NCI-H1105 (cell line): ENCODE measurements around the gene PACC1.

Source experiments
- DNase-seq: peaks from one replicate; lab custom pipeline; 2025; lab: John Stamatoyannopoulos, UW

Gene PACC1

DNA sequence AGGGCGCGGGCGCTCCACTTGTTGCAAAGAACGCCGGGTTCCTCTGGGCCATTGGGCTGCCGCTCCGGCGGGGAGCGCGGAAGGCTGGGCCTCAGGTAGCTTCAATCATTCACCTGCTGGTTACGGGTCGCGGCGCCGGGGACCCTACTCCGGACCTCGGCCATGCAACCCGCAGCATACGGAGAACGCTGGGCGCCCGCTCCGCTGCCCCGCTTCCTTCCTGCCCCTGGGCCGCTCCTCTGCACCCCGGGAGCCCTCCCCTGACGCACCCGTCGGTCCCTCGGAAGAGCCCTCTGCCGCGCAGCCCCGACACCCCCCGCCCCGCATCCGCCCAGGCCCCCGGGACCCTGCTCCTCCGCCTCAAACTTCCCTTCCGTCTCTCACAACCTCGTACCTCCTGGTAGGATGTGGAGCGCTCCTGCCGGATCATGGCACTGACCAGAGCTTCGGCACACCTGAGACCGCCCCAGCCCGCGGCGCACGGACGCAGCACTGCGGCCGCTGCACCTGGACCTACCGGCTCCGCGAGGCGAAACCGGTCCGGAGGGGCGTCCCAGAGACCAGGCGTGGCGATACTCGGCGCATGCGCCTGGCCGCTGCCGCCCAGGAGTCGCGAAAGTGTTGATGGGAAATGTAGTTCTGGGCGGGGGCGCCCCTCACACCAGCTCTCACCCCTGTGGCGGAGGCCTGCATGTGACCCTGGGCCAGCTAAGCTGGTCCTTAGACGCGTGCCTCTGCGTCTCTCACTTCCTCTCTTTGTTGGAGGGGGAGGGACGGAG, at the start of gene PACC1:
PACC1 (minus strand) TSS at position 559 of the 779 bp plus-strand sequence; CDS start at position 430, 129 bp downstream.
- DNase-seq: peak; percentile 82

DNA sequence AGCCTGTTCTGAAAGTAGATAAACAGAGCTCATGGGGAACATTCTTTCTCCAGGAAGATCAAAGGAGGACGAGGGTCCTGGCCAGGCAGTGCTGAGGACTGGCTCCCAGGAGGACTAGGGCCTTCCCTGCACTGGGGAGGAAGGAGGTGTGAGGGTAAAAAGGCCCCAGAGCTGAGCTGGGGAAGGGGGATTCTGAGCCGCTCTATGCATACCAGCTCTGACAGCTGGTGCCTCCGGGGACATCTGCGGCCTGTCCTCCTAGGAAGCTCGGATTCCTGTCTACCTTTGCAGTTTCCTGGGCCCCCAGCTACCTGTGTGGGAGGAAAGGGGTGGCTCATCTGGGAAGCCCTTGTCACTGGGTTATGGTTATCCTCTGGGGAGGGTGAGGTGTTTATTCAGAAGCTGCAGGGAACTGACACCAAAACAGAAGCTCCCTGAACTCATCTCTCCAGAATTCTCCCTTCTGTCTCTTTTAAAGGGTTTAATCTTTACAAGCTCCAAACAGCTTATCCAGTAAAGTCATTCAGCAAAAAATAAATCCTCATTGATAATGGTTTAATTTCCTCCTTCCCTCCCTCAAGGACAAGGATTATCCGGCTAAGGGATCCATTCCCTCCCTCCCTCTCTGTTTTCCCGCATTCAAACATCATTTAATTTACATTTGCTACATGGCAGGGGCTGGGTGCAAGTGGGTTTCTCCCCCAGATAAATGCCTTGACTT, 49.0 kb upstream of the PACC1 start:
- no peak for DNase-seq

DNA sequence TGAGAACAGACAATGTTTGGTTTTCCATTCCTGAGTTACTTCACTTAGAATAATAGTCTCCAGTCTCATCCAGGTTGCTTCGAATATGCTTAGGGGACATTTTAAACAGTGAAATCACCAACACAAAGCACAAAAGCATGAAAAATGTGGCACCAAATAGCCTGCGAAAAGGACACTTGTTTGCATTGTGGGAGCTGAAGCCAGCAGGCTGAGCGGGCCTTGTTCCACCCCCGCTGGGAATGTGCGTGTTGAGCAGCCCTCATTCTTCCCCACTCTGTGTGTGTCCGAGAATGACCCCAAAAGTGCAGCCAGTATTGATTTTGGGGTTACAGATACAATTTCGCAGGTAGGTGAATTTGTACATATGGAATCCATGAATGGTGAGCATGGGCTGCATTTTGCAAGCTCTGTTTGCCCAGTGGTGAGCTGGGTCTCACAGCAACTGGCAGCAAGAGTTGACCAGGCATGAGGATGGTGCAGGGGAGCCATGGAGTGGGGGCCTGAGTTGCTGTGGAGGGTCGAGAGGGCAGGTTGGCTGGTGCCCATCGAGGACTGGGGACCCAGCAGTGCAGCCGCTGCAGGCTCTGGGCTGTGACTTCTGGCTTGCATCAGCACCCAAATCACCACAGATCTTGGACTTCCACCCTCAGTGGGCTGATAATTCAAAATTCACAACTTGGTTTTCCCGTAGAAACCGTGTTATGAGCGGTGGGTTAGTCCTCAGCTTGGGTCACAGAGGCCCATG, 47.4 kb upstream of the PACC1 start:
- DNase-seq: no peak

DNA sequence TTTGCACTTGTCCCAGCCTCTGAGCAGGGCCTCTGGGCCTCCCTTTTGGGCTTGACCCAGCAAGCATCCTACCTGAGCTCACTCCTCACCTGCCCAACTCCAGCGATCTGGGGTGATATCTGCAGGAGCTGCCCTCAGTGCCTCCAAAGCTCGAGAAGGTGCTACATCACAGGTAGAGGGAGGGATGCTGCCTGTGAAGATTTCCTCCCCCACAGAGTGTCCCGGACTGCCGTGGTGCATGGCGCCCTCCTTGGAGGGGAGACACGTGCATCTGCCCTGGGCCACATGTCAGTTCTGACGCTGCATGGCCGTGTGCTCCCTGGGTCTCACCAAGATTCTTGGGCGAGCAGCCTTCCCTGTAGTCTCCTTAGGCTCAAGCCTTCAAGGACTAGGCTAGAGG, 45.7 kb upstream of the PACC1 start:
- DNase-seq: no peak

DNA sequence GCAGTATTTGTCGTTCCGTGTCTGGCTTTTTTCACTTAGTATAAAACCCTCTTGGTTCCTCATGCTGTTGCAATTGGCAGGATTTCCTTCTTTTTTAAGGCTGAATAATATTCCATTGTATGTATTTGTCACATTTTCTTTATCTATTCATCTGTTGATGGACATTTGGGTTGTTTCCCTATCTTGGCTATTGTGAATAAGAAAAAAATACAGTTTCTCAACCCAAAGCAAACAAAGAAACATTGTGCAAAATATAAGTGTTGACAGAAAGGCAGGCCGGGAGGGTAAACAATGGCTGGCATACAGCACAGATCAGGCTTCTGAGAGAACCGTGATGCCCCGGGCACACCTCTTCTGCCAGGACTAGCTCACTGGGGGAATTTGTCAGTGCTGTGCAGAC, 45.0 kb upstream of the PACC1 start:
- DNase-seq: no peak

DNA sequence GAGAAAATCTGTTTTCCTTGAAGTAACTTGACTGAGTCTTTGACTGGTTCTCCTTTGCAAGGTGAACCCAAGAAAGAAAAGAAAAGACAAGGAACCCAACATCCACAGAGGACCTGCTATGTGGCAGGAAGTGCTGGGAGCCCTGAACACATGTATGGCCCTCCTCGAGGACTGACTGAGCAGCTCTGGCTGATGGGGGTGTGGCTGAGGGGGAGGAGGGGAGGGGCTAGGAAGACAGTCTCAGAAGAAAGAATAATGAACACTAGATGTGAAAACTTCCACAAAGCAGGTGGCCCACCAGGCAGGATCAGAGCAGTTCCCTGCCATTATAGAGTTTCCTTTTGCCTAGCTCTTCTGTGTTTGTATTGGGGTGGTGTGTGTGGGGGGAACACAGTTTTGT, 44.1 kb upstream of the PACC1 start:
- DNase-seq: no peak

DNA sequence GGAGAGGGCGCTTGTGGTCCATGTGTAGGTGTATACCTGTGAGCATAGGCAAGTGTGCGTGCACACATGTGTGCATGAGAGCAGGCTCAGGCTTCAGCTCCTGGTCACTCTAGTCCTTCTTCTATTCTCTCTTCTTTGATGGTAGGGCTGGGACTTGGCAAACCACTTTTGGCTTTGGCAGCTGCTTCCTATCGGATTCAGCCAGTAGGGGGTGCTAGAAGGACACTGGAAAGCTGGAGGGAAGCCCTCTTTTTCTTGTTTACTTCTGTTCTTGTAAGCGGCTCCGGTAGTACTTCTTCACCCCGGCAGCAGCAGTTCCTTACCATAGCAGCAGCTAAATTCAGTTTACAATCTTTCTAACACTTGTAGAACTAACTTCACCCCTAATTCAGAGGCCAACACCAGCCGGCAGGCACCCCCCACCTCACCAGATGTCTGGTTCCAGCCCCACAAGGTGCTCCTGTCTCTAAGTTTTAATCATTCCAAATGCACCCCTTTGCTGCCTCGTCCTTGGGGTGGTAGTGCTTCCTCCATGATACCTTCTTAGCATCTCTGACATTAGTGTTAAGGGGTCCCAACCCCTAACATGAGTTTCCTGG, 43.2 kb upstream of the PACC1 start:
- peak; percentile 28 for DNase-seq

DNA sequence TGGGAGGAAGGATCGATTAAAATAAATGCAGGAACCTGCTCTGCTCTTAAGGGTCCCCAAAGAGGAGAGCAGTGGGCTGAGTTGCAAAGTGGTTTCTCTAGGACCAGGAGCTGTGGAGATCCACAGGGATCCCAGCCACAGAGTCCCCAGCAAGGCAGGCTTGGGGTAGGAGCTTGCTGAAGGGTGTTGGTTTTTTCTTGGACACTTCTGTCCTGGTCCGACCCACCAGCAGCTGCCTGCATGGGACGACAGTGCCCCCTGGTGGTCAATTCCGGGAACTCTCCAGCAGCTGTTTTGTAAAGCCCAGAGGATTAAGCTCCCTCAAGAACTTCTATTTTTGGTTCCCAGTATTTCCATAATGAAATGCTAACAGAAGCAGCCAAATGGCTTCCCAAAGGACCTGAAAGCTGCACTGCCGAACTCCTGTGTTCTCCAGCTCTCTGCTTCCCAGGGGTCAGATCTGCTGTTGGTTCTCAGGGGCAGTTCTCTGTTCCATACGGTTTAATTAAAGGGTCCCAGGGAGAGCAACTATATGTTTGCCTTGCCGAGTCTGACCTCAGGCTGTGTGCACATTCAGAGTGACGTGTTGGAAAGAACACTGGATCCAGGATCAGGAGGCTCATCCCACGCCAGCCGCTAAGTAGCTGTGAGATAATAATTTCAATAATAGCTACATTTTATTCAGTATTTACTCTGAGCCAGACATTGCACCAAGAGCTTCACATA, 41.3 kb upstream of the PACC1 start:
- peak; percentile 62 for DNase-seq

DNA sequence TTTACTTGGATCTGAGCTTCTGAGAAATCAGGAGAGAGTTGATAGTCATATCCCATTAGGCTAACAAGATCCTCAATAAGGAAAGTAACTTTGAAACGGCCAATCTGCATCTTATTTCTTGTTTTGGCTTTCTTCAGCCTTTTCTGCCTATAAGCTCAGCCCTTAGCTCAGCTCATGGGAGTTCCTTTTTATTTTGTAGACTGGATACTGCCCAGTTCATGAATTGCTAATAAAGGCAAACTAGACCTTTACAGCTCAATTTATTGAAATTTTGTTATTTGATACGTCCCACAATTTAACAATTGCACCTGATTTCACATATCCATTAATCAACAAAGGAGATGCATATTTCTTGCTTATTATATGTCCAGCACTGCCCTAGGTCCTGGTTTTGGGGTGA, 40.7 kb upstream of the PACC1 start:
- no peak for DNase-seq

DNA sequence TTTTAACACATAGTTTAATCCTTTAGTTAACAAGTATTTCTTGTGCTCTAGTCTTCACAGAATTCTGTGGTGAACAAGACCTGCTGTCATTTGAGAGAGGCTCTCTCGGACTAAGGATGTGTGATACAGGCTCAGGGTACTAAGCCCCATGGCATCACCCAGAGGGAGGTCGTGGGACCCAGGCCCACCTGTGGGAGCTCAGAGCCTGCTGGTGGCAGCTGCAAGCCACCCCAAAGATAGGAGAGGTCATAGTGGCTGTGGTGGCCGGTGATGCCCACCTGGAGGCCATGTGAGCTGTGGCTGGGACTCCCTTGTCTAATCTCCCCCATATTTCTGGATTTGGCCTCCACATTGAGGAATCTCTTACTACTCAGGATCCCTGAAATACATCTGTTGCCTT, 40.1 kb upstream of the PACC1 start:
- DNase-seq: no peak

DNA sequence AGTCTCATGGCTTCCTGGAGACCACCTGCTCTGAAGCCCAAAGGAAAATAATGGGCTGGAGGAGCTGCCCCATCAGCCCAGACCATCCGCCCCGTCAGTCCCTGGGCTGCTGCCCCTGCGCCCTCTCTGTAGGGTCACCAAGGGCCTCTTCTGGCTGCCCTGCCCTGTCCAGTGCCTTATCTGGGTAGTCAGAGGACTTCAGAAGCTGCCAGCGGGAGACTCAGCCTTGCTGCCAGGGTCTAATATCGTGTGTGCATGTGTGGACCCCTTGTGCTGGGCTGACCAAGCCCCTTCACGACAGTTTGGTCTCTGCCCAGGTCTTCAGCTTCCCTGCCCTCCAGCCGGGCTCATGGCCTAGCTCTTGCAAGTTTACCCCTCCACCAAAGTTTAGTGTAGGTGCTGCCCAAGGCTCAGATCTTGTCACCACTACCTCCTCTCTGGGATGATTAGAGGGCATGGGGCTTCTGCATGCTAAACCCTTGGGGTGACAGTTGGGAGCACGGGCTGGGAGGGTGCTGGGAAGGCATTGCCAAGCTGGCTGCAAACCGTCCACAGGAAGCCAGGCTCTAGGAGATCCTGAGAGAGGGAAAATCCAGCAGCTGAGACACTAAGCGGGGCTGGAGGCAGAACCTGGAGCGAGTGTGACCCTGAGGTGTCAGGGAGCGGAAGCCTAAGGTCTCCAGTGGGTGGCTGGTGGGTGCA, 38.6 kb upstream of the PACC1 start:
- DNase-seq: no peak

DNA sequence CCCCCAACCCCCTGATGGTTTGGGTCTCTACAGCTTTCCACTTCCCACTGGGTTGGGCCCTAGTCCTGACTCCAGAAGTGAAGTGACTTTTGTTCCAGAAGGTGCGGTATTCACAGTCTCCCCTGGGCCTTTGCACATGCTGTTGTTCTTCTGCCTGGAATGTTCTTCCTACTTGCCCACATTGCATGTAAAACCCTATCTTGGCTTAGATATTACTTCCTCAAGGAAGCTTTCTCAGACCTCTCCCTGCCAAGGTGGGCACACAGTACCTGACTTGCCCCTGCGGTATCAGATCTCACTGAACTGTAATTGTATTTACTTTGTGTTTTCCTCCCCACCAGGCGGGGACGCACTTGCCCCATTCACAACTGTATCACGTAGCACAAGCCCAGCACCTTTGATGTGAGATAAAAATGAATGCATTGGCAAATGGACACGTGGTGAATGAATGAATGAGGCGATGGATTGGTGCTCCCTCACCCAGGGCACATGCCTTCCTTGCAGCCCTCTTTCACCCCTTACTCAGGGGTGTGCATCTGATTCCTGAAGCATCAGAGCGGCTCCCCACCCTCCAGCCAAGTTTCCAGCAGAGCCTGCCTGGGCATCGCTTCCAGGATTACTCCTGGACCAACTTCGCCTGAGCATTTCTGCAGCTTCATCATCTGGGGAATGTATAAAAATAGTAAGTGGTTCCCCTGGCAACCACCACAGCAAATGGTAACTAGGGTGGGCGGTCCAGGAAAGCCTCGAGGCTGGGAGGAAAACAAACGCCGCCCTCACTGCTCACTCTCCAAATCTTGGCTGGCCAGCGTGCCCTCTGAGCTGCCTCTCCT, 37.9 kb upstream of the PACC1 start:
- no peak for DNase-seq

DNA sequence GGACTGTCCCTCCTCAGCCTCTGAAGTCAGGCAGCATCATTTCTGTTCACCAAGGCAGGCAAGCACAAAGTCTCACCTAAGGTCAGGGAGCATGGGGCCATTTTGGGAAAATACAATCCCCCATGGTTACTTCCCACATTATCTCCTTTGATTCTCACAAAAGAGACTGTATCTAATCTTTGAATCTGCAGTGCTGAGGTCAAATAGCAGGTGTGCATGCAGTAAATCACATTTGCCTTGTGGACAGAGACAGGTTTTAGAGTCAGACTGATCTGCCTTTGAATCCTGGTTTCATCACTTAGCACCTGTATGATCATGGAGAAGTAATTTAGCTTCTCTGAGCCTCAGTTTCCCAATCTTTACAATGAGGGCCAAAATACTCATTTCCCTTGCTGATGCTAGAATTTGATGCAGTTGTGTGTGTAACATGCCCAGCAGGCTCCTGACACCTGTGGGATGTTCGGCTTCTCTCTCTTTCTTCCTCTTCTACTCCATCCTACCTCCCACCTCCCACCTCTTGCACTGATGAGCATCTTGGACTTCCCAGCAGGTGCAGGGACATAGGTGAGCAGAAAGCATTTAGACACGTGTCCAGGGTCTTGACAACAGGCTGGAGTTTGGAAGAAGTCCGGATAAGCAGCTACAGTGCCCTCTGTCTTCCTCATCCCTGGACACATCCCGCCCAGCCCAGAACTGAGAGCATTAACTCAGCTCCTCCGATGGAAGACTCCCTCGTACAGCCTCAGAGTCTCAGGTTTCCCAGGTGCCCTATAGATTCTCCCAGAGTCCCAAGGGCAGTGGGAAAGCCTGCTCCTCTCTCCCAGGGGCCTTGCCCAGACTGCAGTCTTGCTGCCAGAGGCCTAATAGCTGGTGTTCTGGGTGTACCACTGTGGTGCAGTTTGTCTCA, 37.0 kb upstream of the PACC1 start:
- DNase-seq: no peak

DNA sequence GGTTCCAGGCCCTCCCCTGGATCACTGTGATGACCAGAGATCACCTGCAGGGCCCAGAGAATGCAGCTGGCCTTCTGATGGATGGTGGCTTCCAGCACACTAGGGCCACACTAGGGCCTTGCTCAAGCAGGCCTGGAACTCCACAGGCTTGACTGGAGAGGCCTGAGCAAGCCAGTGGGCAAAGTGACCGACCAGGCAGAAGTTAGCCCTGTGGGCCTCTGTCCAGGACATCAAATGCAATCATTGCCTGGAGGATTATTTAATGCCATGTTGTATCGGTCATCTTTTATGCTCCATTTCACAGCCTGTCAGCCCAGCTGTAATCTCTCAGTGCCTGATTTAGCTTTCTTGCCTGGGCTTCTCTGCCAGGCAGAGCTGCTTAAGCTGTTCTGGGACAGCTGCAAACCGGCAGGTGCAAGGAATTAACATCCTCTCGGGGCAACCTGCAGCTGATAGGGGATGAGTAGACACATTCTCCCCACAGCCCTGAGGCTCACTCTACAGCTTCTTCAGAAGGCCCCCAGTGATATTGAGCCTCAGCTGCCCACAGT, 35.7 kb upstream of the PACC1 start:
- no peak for DNase-seq

DNA sequence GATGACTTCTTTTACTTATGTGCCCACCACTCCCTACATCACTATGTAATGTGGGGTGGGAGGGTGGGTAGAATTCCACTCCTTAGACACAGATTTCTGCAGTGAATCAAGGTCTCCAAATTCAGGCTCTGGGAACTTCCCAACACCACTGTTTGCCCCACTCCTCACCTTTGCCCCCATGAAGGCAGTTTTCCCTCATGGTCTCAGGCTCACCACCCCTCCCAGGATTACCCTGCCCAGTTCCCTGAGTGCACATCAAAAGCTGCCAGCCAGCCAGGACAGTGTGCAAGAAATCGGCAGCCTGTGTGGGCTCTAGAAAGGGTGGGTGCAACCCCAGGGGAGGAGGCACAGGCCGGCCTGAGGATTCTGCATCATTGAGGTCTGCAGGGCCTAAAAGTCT, 32.8 kb upstream of the PACC1 start:
- no peak for DNase-seq

DNA sequence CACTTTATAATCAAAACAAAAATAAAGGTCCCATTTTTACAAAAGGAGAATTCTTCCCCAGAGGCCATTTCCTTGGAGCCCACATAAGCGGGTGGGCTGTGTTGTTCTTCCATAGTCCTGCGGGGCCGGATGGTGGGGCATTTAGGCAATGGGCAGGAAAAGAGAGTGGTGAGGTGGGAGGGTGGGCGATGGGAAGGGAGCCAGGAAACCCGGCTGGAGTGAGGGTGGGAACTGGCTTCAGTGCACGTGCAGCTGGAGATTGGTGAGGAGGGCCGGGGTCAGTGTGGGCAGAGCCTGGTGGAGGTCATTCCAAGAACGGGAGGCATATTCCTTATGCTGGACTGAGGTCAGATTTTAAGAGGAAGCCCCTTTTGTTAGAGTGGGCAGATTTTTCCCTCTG, 31.6 kb upstream of the PACC1 start:
- DNase-seq: no peak

DNA sequence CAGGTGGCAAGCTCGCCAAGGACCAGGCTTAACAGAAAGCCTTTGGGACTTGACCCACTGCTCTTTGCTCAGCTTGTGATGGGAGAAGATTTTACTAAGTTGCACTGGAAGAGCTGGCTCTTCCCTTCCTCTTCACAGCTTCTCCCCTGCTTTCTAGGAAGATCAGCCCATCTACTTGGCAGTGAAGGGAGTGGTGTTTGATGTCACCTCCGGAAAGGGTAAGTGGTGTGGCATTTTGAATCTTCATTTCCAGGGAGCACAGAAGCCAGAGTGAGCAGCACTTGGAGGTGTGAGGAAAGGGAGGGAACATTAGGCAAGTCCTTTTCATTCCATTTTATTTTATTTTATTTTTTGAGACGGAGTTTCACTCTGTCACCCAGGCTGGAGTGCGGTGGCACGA, 27.7 kb upstream of the PACC1 start:
- no peak for DNase-seq

DNA sequence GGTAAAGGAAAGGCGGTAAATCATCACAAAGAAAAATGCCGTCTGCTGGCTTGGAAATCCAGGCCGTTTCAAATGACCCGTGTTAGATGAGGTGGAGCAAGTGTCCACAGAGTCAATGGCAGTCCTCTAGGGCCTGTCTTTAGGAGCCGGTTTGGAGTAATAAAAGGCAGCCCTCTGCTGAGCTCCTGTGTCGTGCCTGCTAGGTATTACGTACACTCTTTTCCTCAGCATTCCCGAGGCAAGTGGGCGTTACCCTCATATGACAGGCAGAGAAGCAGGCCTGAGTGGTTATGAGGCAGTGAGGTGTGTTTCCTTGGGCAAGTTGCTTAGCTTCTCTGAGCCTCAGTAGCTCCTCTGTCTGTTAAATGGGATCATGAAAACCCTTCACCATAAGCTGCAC, 25.7 kb upstream of the PACC1 start:
- DNase-seq: no peak

DNA sequence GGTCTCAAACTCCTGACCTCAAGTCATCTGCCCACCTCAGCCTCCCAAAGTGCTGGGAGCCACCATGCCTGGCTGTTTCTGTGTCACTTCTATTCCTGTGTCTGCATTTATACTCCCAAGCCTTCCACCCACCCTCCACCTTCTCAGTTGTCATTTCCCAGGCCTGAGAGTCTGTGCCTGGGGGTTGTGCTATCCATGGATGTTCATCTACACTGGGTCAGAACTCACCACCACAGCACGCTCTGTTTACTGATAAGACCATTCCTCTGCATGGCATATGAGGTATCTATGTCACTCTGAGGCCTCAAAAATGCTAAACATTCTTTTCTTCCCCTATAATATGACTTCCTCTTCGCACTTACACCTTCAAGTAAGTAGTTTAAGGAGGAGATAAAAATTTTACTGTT, 24.1 kb upstream of the PACC1 start:
- no peak for DNase-seq
